Measurements from ENCODE around the gene VDAC2.

The VDAC2 gene

GRCh38 chr10:75235375-75236177 lies 25.0 kb downstream of the VDAC2 start, which contains the start of gene COMTD1:
COMTD1 (minus strand) TSS chr10:75235957; CDS start chr10:75235928, 29 bp downstream.
- DNase-seq (ENCODE audit: low read depth in 2 of 2) = peak; percentile 88 to 92
- TF ChIP-seq, protein P1, sequence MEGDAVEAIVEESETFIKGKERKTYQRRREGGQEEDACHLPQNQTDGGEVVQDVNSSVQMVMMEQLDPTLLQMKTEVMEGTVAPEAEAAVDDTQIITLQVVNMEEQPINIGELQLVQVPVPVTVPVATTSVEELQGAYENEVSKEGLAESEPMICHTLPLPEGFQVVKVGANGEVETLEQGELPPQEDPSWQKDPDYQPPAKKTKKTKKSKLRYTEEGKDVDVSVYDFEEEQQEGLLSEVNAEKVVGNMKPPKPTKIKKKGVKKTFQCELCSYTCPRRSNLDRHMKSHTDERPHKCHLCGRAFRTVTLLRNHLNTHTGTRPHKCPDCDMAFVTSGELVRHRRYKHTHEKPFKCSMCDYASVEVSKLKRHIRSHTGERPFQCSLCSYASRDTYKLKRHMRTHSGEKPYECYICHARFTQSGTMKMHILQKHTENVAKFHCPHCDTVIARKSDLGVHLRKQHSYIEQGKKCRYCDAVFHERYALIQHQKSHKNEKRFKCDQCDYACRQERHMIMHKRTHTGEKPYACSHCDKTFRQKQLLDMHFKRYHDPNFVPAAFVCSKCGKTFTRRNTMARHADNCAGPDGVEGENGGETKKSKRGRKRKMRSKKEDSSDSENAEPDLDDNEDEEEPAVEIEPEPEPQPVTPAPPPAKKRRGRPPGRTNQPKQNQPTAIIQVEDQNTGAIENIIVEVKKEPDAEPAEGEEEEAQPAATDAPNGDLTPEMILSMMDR (IDR thresholded peaks at IDR 0.05; ENCODE audit: low read depth, low read length) = peak; percentile 100

GRCh38 chr10:75236178-75236825 lies 25.7 kb downstream of the VDAC2 start:
- no peak for DNase-seq (ENCODE audit: low read depth in 2 of 2)
- no peak overlapping the region for H3K4me3 ChIP-seq (replicated peaks in 1 of 2; ENCODE audit: low read depth in 2 of 2, low read length in 2 of 2)
- TF ChIP-seq, protein P1 (IDR thresholded peaks at IDR 0.05; ENCODE audit: low read depth, low read length) = no peak

More at GRCh38 chr10:75235375-75236177, 25.0 kb downstream of the VDAC2 start, which contains the start of gene COMTD1:
- H3K4me3 ChIP-seq (replicated peaks in 1 of 2; ENCODE audit: low read depth in 2 of 2, low read length in 2 of 2) = peak within 1 kb of the TSS; percentile 66 to 68

DNA sequence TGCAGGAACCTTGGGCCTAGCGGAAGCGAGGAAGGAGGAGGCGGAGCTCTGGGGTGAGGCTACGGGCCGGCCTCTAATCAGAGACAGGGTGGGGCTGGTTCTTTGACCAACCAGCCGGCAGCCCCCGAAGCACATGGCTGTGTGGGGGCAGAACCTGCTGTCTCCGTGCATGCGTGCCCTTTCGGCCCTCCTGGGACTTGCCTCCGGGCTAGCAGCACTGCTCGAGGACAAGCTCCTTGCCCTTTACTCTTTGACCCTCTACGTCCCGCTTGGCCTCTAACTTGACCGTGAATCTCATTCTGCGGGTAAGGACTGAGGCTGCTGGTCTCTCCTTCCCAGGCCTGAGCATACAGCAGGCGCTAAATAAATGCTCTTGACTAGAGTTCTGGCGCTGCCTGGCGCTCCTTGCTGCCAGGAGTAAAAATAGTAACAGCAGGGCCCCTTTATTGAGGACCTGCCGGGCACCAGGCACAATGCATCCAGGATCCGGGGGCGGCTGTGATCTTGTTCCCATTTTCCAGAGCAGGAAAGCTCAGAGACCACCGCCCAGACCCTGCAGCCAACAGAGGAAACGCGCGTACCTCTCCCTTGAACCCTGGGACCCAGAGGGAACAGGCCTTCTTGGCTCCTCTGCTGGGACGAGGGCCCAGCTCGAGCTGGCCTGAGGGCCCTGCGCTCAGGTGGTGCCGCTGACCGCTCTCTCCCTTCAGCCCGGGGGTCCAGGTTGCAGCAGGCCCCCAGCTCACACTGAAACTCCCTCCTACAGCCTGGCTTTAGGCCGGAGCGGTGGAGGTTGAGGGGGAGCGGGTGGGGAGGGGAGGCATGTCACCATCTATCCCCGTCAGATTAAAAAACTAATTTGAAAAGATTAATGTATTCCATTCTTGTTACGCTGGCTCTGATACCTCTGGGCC lies 27.8 kb downstream of the VDAC2 start:
- TF ChIP-seq, protein P1 (IDR thresholded peaks at IDR 0.05; ENCODE audit: low read depth, low read length) = no peak
- H3K4me3 ChIP-seq (replicated peaks in 1 of 2; ENCODE audit: low read depth in 2 of 2, low read length in 2 of 2) = no peak overlapping the region
- DNase-seq (ENCODE audit: low read depth in 2 of 2) = no peak

DNA sequence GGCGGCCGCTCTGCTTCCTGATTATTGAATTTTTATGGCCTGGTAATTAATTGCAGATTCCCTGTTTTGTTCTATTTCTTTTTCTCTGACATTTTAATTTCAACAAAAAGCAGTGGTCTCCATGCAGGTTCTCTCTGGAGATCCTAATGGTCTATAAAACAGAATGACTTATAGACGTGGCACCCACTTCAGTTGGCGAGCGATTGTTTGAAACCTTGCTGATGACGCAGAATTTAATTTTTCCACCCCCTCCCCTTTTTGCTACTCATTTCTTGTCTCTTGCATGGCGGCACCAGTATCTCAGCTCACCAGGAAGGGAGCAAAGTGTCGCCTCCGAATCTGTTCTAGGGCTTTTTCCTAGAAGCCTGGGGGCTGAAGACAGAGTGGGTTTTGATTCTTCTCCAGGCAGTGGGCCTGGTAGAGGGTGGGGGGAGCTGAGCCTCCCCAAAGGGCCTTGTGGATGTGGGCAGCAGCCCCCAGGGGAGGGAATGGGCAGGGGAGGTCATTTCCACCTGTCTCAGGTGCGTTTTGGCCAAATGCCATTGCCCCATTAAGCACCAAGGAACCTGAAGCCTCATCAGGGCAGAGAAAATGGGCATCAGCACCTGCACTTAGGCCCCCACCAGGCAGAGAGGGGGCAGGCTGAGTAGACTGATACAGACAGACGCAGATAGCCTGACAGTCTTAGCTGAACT lies 28.6 kb downstream of the VDAC2 start:
- H3K4me3 ChIP-seq (replicated peaks in 1 of 2; ENCODE audit: low read depth in 2 of 2, low read length in 2 of 2) = no peak overlapping the region
- no peak for DNase-seq (ENCODE audit: low read depth in 2 of 2)
- TF ChIP-seq, protein P1 (IDR thresholded peaks at IDR 0.05; ENCODE audit: low read depth, low read length) = no peak

DNA sequence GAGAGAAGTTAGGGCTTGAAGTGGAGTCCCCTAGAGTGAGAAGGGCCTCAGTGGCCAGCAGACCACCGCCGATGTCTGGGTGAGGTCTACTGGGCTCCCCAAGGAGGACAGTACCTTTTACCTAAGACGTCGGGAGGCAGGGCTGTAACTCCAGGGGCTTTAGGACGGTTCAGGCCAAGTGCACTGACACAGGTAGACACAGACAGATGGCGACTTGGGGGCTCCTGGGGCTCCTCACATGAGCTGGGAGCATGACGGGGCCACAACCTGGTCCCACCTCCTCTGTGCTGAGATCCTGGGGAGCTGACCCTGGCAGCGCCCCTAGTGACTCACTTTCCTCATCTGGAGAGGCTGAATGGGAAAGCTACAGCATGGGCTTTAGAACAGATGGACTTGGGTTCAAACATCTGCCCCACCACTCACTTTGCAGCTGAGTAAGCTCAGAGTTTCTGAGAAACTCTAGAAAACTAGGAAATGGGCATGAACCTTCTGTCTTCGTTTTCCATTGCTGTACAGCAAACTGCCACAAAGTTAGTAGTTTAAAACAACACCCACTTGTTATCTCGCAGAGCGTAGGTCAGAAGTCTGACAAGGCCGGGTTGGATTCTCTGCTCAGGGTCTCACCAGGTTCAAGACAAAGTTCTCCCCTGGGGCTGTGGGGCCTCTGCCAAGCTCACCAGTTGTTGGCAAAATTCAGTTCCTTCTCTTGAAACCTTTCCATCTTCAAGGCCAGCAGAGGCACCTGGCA lies 29.9 kb downstream of the VDAC2 start:
- TF ChIP-seq, protein P1 (IDR thresholded peaks at IDR 0.05; ENCODE audit: low read depth, low read length) = no peak
- DNase-seq (ENCODE audit: low read depth in 2 of 2) = no peak

More for the DNA sequence above, 29.9 kb downstream of the VDAC2 start:
- H3K4me3 ChIP-seq (replicated peaks in 1 of 2; ENCODE audit: low read depth in 2 of 2, low read length in 2 of 2) = no peak overlapping the region
